ENCODE data around the gene SRGAP1. TPM values are rescaled to one million over a fixed set of nuclear protein-coding genes. Genes with fewer than 3 reads are reported as not detected.

SRGAP1 gene
- total RNA-seq, 4 donors from 2014 or later, result 13.1 to 81.5 (median 22.4) TPM

DNA sequence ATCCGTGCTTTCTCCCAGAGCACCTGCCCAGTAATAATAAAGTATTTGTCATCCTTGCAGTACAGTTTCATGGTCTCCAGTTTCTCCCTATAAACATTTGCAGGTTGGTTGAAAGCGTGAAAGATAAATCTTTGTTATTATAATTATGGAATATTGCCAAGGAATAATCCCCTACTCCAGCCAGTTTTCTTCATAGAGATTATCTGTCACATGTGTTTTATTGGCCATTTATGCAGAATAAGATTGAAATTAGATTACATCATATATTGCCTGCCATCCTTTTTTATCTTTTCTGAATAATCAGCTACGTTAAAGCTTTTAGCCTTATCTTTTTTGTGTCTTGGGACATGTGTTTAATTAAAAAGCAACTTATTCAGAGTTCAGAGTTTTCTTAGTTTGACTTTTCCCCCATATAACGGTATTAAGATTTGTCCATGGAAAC is 209.6 kb downstream of the SRGAP1 start:
- Histone ChIP-seq H3K27me3 (no peaks in the 10 kb centered on the region), H3K27ac (no peak overlapping the region), H3K4me3 (no peak overlapping the region), H3K4me1 (peaks cover 0 to 3% (median 0%) of the 10 kb centered on the region in 4 donors), H3K9me3 (peaks cover 0 to 9% (median 1%) of the 10 kb centered on the region in 4 donors), H3K36me3 (peaks cover 0 to 21% (median 0%) of the 10 kb centered on the region in 3 donors)
- WGBS, 2 donors, result 91 to 92% methylated on average over 4 of the region's 4 CpGs
- TF ChIP-seq CTCF (IDR thresholded peaks at IDR 0.05) (no peak), EP300 (IDR thresholded peaks at IDR 0.05) (no peak), POLR2A (IDR thresholded peaks at IDR 0.05) (no peak)
- DNase-seq (ENCODE audit: low spot score in 2 of 2), result no peak

DNA sequence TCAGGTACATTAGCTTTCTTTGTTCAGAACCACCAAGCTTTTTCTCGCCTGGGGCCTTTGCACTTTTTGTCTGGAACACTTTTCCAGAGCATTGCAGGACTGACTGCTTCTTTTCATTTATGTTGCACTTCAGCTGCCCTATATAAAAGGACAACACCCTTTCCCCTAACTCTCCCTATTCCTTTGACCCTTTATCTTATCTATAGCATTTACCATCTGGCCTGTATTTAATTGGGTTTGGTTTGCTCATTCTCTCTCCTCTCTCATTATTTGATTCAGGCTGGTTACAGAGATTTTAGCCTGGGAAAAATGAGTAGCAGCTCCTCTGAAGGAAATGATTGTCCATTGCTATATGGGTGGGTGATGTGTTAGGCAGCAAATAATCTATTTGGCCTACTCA is 212.2 kb downstream of the SRGAP1 start:
- H3K27me3 ChIP-seq, result no peaks in the 10 kb centered on the region
- peaks cover 0 to 3% (median 0%) of the 10 kb centered on the region in 4 donors for H3K4me1 ChIP-seq
- peaks cover 0 to 9% (median 0%) of the 10 kb centered on the region in 3 donors for H3K36me3 ChIP-seq
- H3K4me3 ChIP-seq, result no peak overlapping the region
- DNase-seq (ENCODE audit: low spot score in 2 of 2), result no peak
- TF ChIP-seq CTCF (IDR thresholded peaks at IDR 0.05) (no peak), POLR2A (IDR thresholded peaks at IDR 0.05) (no peak), EP300 (IDR thresholded peaks at IDR 0.05) (no peak)
- no peak overlapping the region for H3K27ac ChIP-seq
- 96% methylated on average over 1 of the region's 1 CpG for WGBS, 2 donors
- H3K9me3 ChIP-seq, result no peaks in the 10 kb centered on the region

GRCh38 chr12:64057706-64058105 is 213.2 kb downstream of the SRGAP1 start:
- H3K4me1 ChIP-seq, result peaks cover 0 to 3% (median 0%) of the 10 kb centered on the region in 4 donors
- DNase-seq (ENCODE audit: low spot score in 2 of 2), result no peak
- no peak for TF ChIP-seq POLR2A (IDR thresholded peaks at IDR 0.05)
- TF ChIP-seq EP300 (IDR thresholded peaks at IDR 0.05), result no peak
- TF ChIP-seq CTCF (IDR thresholded peaks at IDR 0.05), result no peak
- no peaks in the 10 kb centered on the region for H3K27me3 ChIP-seq
- H3K4me3 ChIP-seq, result no peak overlapping the region
- no peaks in the 10 kb centered on the region for H3K9me3 ChIP-seq
- no peak overlapping the region for H3K27ac ChIP-seq
- H3K36me3 ChIP-seq, result peaks cover 0 to 5% (median 0%) of the 10 kb centered on the region in 3 donors
- WGBS, 2 donors, result 51 to 52% methylated on average over 3 of the region's 3 CpGs

DNA sequence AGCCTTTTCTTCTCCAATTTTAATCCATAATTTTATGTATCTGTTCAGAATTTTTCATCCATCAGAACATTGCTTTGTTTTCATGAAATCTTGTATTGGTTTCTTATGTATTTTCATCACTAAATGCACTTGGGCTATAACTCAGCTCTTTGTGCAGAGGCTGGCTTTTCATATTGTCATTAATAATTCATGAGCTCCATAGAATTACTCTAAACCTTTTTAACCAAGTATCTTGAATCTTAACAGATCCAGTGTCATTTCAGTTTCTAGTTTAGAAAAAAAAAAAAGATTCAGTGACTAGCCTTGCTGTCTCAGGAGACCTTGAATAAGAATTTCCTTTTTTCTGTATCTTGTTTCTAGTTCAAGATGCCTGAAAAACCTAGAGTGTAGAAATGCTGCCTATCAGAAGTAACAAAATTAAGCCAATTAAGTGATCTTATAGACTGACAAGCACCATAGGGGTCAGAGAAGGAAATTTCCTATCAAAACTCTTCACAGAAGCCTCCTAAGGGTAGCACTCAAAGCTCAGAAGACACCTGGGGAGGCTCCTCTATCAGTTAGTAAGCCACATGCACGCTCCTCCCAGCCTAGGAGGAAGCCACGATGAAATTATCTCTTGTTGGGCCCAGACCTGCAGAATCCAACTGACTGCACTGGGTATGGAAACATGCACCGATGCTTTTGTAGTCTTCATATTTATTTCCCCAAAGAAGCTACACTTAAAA is 214.2 kb downstream of the SRGAP1 start:
- no peak for DNase-seq (ENCODE audit: low spot score in 2 of 2)
- peaks cover 0 to 5% (median 0%) of the 10 kb centered on the region in 3 donors for H3K36me3 ChIP-seq
- peaks cover 0 to 3% (median 0%) of the 10 kb centered on the region in 4 donors for H3K4me1 ChIP-seq
- TF ChIP-seq POLR2A (IDR thresholded peaks at IDR 0.05) (no peak), CTCF (IDR thresholded peaks at IDR 0.05) (no peak), EP300 (IDR thresholded peaks at IDR 0.05) (no peak)
- no peak overlapping the region for H3K4me3 ChIP-seq
- WGBS, 2 donors, result 69 to 73% methylated on average over 3 of the region's 3 CpGs
- peak overlapping the region in 2 of 4 donors; percentile 23 to 65 for H3K27ac ChIP-seq
- no peaks in the 10 kb centered on the region for H3K9me3 ChIP-seq
- no peaks in the 10 kb centered on the region for H3K27me3 ChIP-seq

DNA sequence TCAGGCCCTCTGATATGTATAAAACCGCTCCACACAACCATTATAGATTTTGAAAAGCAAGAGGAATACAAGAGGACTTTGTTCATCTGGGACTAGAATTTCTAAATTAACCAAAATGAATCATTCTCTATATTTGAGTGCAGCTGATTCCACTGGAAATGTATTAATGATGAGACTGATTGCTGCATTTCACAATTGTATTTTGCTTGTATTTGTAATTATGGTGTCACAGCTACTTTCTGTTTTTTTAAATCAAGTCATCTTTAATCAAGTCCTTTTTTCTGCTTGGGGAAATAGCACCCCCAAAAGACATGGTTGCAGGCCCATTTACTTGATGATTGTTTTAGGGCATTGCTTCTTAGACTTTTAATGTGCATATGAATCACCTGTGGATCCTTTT is 215.2 kb downstream of the SRGAP1 start:
- DNase-seq (ENCODE audit: low spot score in 2 of 2), result no peak
- no peak overlapping the region for H3K4me3 ChIP-seq
- H3K4me1 ChIP-seq, result peaks cover 0 to 3% (median 0%) of the 10 kb centered on the region in 4 donors
- H3K27me3 ChIP-seq, result no peaks in the 10 kb centered on the region
- H3K9me3 ChIP-seq, result no peaks in the 10 kb centered on the region
- H3K36me3 ChIP-seq, result peaks cover 0 to 8% (median 0%) of the 10 kb centered on the region in 3 donors
- TF ChIP-seq CTCF (IDR thresholded peaks at IDR 0.05), result no peak
- TF ChIP-seq POLR2A (IDR thresholded peaks at IDR 0.05), result no peak
- TF ChIP-seq EP300 (IDR thresholded peaks at IDR 0.05), result no peak
- WGBS, 2 donors, result 67 to 76% methylated on average over 1 of the region's 1 CpG
- peak overlapping the region in 2 of 4 donors; percentile 23 to 65 for H3K27ac ChIP-seq
